ENCODE measurements around the gene RNU6-7. TPM values are rescaled to one million over a fixed set of nuclear protein-coding genes. Genes with fewer than 3 reads are reported as not detected.

RNU6-7 gene
- total and polyA plus RNA-seq, 2 experiments from 2014 or later, result not detected

GRCh38 chr14:32200368-32201192 is 1.3 kb upstream of the RNU6-7 start:
- DNase-seq (ENCODE audit: low read depth in 1 of 2, low spot score in 1 of 2), result no peak
- Histone ChIP-seq H3K27me3 (no peaks in the 10 kb centered on the region), H3K9me3 (ENCODE audit: low read depth) (no peaks in the 10 kb centered on the region), H3K27ac (no peak overlapping the region), H3K4me3 (peak overlapping the region; percentile 58), H3K4me1 (ENCODE audit: low read depth) (no peaks in the 10 kb centered on the region), H3K36me3 (no peaks in the 10 kb centered on the region)
- TF ChIP-seq, protein P1, sequence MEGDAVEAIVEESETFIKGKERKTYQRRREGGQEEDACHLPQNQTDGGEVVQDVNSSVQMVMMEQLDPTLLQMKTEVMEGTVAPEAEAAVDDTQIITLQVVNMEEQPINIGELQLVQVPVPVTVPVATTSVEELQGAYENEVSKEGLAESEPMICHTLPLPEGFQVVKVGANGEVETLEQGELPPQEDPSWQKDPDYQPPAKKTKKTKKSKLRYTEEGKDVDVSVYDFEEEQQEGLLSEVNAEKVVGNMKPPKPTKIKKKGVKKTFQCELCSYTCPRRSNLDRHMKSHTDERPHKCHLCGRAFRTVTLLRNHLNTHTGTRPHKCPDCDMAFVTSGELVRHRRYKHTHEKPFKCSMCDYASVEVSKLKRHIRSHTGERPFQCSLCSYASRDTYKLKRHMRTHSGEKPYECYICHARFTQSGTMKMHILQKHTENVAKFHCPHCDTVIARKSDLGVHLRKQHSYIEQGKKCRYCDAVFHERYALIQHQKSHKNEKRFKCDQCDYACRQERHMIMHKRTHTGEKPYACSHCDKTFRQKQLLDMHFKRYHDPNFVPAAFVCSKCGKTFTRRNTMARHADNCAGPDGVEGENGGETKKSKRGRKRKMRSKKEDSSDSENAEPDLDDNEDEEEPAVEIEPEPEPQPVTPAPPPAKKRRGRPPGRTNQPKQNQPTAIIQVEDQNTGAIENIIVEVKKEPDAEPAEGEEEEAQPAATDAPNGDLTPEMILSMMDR (IDR thresholded peaks at IDR 0.05; ENCODE audit: low read depth, low read length), result no peak

- no peaks in the 10 kb centered on the region for H3K9me3 ChIP-seq (ENCODE audit: low read depth)
- TF ChIP-seq, protein P1 (IDR thresholded peaks at IDR 0.05; ENCODE audit: low read depth, low read length), result no peak
- DNase-seq (ENCODE audit: low read depth in 1 of 2, low spot score in 1 of 2), result peak; percentile 60 to 95
- H3K27ac ChIP-seq, result peak overlapping the region; percentile 97
- H3K4me3 ChIP-seq, result peak overlapping the region; percentile 58
- no peaks in the 10 kb centered on the region for H3K36me3 ChIP-seq
- no peaks in the 10 kb centered on the region for H3K27me3 ChIP-seq
- no peaks in the 10 kb centered on the region for H3K4me1 ChIP-seq (ENCODE audit: low read depth)
Observed at GRCh38 chr14:32201193-32201815, 541 bp upstream of the RNU6-7 start.

- H3K27me3 ChIP-seq, result no peaks in the 10 kb centered on the region
- no peaks in the 10 kb centered on the region for H3K9me3 ChIP-seq (ENCODE audit: low read depth)
- peak in 1 of 2 donors; percentile 39 for DNase-seq (ENCODE audit: low read depth in 1 of 2, low spot score in 1 of 2)
- H3K4me1 ChIP-seq (ENCODE audit: low read depth), result no peaks in the 10 kb centered on the region
- TF ChIP-seq, protein P1 (IDR thresholded peaks at IDR 0.05; ENCODE audit: low read depth, low read length), result no peak
- no peaks in the 10 kb centered on the region for H3K36me3 ChIP-seq
- peak overlapping the region; percentile 97 for H3K27ac ChIP-seq
- peak overlapping the region; percentile 58 for H3K4me3 ChIP-seq
Observed at GRCh38 chr14:32202491-32202997, 699 bp downstream of the RNU6-7 start.

- peak; percentile 93 to 97 for DNase-seq (ENCODE audit: low read depth in 1 of 2, low spot score in 1 of 2)
- H3K4me3 ChIP-seq, result peak within 1 kb of the TSS; percentile 58
- TF ChIP-seq, protein P1 (IDR thresholded peaks at IDR 0.05; ENCODE audit: low read depth, low read length), result no peak
- H3K9me3 ChIP-seq (ENCODE audit: low read depth), result no peaks in the 10 kb centered on the region
- no peaks in the 10 kb centered on the region for H3K36me3 ChIP-seq
- no peaks in the 10 kb centered on the region for H3K4me1 ChIP-seq (ENCODE audit: low read depth)
- H3K27ac ChIP-seq, result peak within 1 kb of the TSS; percentile 97
- H3K27me3 ChIP-seq, result no peaks in the 10 kb centered on the region
Observed at GRCh38 chr14:32202998-32203882, 1.4 kb downstream of the RNU6-7 start, which contains the start of gene RNU6-8. Gene RNU6-8, minus strand, starts transcription at chr14:32203269.

DNA sequence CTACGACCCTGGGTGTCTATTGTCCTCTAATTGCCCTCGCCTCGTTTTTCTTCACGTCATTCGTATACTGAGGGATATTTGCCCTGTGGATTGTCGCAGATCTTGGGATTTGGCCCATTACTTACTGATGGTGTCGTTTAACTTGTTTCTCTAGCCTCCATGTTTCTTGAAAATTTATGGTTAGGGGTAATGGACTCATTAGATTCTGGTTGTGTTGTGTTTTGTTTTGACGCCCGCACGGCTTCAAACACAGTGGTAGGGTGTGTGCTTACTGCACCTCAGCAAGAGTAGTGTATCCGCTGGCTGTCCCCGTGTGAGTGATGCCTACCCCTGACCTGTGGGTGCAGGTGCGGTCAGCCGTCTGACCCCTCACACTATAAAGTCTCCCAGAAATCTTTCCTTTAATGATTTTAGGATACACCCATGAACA is 2.1 kb downstream of the RNU6-7 start:
- H3K36me3 ChIP-seq, result no peaks in the 10 kb centered on the region
- no peaks in the 10 kb centered on the region for H3K4me1 ChIP-seq (ENCODE audit: low read depth)
- H3K4me3 ChIP-seq, result peak overlapping the region; percentile 58
- H3K9me3 ChIP-seq (ENCODE audit: low read depth), result no peaks in the 10 kb centered on the region
- DNase-seq (ENCODE audit: low read depth in 1 of 2, low spot score in 1 of 2), result peak in 1 of 2 donors; percentile 6
- TF ChIP-seq, protein P1 (IDR thresholded peaks at IDR 0.05; ENCODE audit: low read depth, low read length), result no peak
- no peaks in the 10 kb centered on the region for H3K27me3 ChIP-seq
- H3K27ac ChIP-seq, result peak overlapping the region; percentile 97

Measured in cardiac muscle cell (in vitro differentiated cells and primary cell).